HepG2 (cell line): ENCODE measurements around the gene SF3B2. TPM values are rescaled to one million over a fixed set of nuclear protein-coding genes. Genes with fewer than 3 reads are reported as not detected.

Source experiments
- polyA plus RNA-seq, 8 experiments: library from polyadenylated mRNA; depleted of rRNA in 3 of 8; stranded (reverse) in 7 of 8; unstranded in 1 of 8; fragments of >200 nt; fragmentation: Illumina TruSeq in 4 of 8; extraction: Trizol in 4 of 8; gene quantifications; 2 replicates each; pipeline versions ENCODE4 v1.2.1 to v1.2.3, GENCODE V29; 2011 to 2016; ENCODE audit warnings: low read depth in 4 of 8, missing spikeins in 1 of 8, mixed read lengths in 1 of 8; ENCODE audit not compliant: insufficient read depth in 1 of 8
- total RNA-seq, 5 experiments: library from RNA; depleted of rRNA; stranded (reverse); fragments of >200 nt; fragmentation: Illumina TruSeq; extraction: Trizol; gene quantifications; 2 replicates each; pipeline ENCODE4 v1.2.3, GENCODE V29; 2016; ENCODE audit warnings: low read depth in 1 of 5

SF3B2 gene
- total and polyA plus RNA-seq, 2 of the 13 experiments (the other 11 are each of a cell fraction or from before 2014, with no cell fraction given) = 70.4 to 153 TPM

Other genes with a start within 250 kb of the SF3B2 start
- 0.09 TPM in 1 of 2 replicates, not detected in the other for gene SNX32, start 218.4 kb upstream of the SF3B2 start, total RNA-seq (2016; rRNA removed; fragmentation: Illumina TruSeq; extraction: Trizol)
- gene SNX32, start 218.4 kb upstream of the SF3B2 start, polyA plus RNA-seq (2011; rRNA removed) = 0.29 and 0.34 TPM in 2 replicates
- gene CFL1, start 194.2 kb upstream of the SF3B2 start, total RNA-seq (2016; rRNA removed; fragmentation: Illumina TruSeq; extraction: Trizol) = 383 and 458 TPM in 2 replicates
- gene CFL1, start 194.2 kb upstream of the SF3B2 start, polyA plus RNA-seq (2011; rRNA removed) = 347 and 379 TPM in 2 replicates
- gene MUS81, start 191.9 kb upstream of the SF3B2 start, total RNA-seq (2016; rRNA removed; fragmentation: Illumina TruSeq; extraction: Trizol) = 13.2 and 25.6 TPM in 2 replicates
- 30.2 and 43.6 TPM in 2 replicates for gene MUS81, start 191.9 kb upstream of the SF3B2 start, polyA plus RNA-seq (2011; rRNA removed)
- gene EFEMP2, start 179.6 kb upstream of the SF3B2 start, total RNA-seq (2016; rRNA removed; fragmentation: Illumina TruSeq; extraction: Trizol) = 3.7 and 7.4 TPM in 2 replicates
- gene EFEMP2, start 179.6 kb upstream of the SF3B2 start, polyA plus RNA-seq (2011; rRNA removed) = 29.7 and 34.3 TPM in 2 replicates
- not detected in 2 replicates for gene CTSW, start 172.5 kb upstream of the SF3B2 start, total RNA-seq (2016; rRNA removed; fragmentation: Illumina TruSeq; extraction: Trizol)
- 0.09 TPM in 1 of 2 replicates, not detected in the other for gene CTSW, start 172.5 kb upstream of the SF3B2 start, polyA plus RNA-seq (2011; rRNA removed)
- 62.1 and 66.0 TPM in 2 replicates for gene FIBP, start 163.9 kb upstream of the SF3B2 start, total RNA-seq (2016; rRNA removed; fragmentation: Illumina TruSeq; extraction: Trizol)
- 42.9 and 55.3 TPM in 2 replicates for gene FIBP, start 163.9 kb upstream of the SF3B2 start, polyA plus RNA-seq (2011; rRNA removed)
- gene CCDC85B, start 161.7 kb upstream of the SF3B2 start, total RNA-seq (2016; rRNA removed; fragmentation: Illumina TruSeq; extraction: Trizol) = 15.7 and 19.5 TPM in 2 replicates
- 8.2 and 11.4 TPM in 2 replicates for gene CCDC85B, start 161.7 kb upstream of the SF3B2 start, polyA plus RNA-seq (2011; rRNA removed)
- gene FOSL1, start 152.0 kb upstream of the SF3B2 start, total RNA-seq (2016; rRNA removed; fragmentation: Illumina TruSeq; extraction: Trizol) = 3.1 and 4.0 TPM in 2 replicates
- 2.8 and 4.1 TPM in 2 replicates for gene FOSL1, start 152.0 kb upstream of the SF3B2 start, polyA plus RNA-seq (2011; rRNA removed)
- gene C11orf68, start 133.3 kb upstream of the SF3B2 start, total RNA-seq (2016; rRNA removed; fragmentation: Illumina TruSeq; extraction: Trizol) = 8.4 and 10.0 TPM in 2 replicates
- gene C11orf68, start 133.3 kb upstream of the SF3B2 start, polyA plus RNA-seq (2011; rRNA removed) = 28.3 and 37.2 TPM in 2 replicates
- 31.5 and 52.3 TPM in 2 replicates for gene DRAP1, start 132.9 kb upstream of the SF3B2 start, total RNA-seq (2016; rRNA removed; fragmentation: Illumina TruSeq; extraction: Trizol)
- 44.6 and 46.8 TPM in 2 replicates for gene DRAP1, start 132.9 kb upstream of the SF3B2 start, polyA plus RNA-seq (2011; rRNA removed)
- gene TSGA10IP, start 106.9 kb upstream of the SF3B2 start, total RNA-seq (2016; rRNA removed; fragmentation: Illumina TruSeq; extraction: Trizol) = not detected in 2 replicates
- 0.07 TPM in 1 of 2 replicates, not detected in the other for gene TSGA10IP, start 106.9 kb upstream of the SF3B2 start, polyA plus RNA-seq (2011; rRNA removed)
- 18.1 and 22.5 TPM in 2 replicates for gene SART1, start 90.6 kb upstream of the SF3B2 start, total RNA-seq (2016; rRNA removed; fragmentation: Illumina TruSeq; extraction: Trizol)
- gene SART1, start 90.6 kb upstream of the SF3B2 start, polyA plus RNA-seq (2011; rRNA removed) = 11.3 and 13.1 TPM in 2 replicates
- gene EIF1AD, start 50.2 kb upstream of the SF3B2 start, total RNA-seq (2016; rRNA removed; fragmentation: Illumina TruSeq; extraction: Trizol) = 30.8 and 45.9 TPM in 2 replicates
- gene EIF1AD, start 50.2 kb upstream of the SF3B2 start, polyA plus RNA-seq (2011; rRNA removed) = 18.2 and 24.0 TPM in 2 replicates
- 40.5 and 45.9 TPM in 2 replicates for gene BANF1, start 49.9 kb upstream of the SF3B2 start, total RNA-seq (2016; rRNA removed; fragmentation: Illumina TruSeq; extraction: Trizol)
- 75.9 and 86.5 TPM in 2 replicates for gene BANF1, start 49.9 kb upstream of the SF3B2 start, polyA plus RNA-seq (2011; rRNA removed)
- gene CST6, start 40.4 kb upstream of the SF3B2 start, total RNA-seq (2016; rRNA removed; fragmentation: Illumina TruSeq; extraction: Trizol) = not detected in 2 replicates
- gene CST6, start 40.4 kb upstream of the SF3B2 start, polyA plus RNA-seq (2011; rRNA removed) = not detected in 2 replicates
- gene CATSPER1, start 25.9 kb upstream of the SF3B2 start, total RNA-seq (2016; rRNA removed; fragmentation: Illumina TruSeq; extraction: Trizol) = not detected in 2 replicates
- gene CATSPER1, start 25.9 kb upstream of the SF3B2 start, polyA plus RNA-seq (2011; rRNA removed) = 0.04 and 0.17 TPM in 2 replicates
- not detected in 2 replicates for gene GAL3ST3, start 3.2 kb upstream of the SF3B2 start, total RNA-seq (2016; rRNA removed; fragmentation: Illumina TruSeq; extraction: Trizol)
- not detected in 2 replicates for gene GAL3ST3, start 3.2 kb upstream of the SF3B2 start, polyA plus RNA-seq (2011; rRNA removed)
- gene PACS1, start 17.9 kb downstream of the SF3B2 start, total RNA-seq (2016; rRNA removed; fragmentation: Illumina TruSeq; extraction: Trizol) = 7.6 and 12.2 TPM in 2 replicates
- gene PACS1, start 17.9 kb downstream of the SF3B2 start, polyA plus RNA-seq (2011; rRNA removed) = 8.6 and 11.9 TPM in 2 replicates
- 5.8 and 8.9 TPM in 2 replicates for gene KLC2, start 205.3 kb downstream of the SF3B2 start, total RNA-seq (2016; rRNA removed; fragmentation: Illumina TruSeq; extraction: Trizol)
- gene KLC2, start 205.3 kb downstream of the SF3B2 start, polyA plus RNA-seq (2011; rRNA removed) = 9.2 and 13.5 TPM in 2 replicates
- gene RAB1B, start 216.3 kb downstream of the SF3B2 start, total RNA-seq (2016; rRNA removed; fragmentation: Illumina TruSeq; extraction: Trizol) = 73.7 and 77.9 TPM in 2 replicates
- 87.9 and 97.8 TPM in 2 replicates for gene RAB1B, start 216.3 kb downstream of the SF3B2 start, polyA plus RNA-seq (2011; rRNA removed)
- gene CNIH2, start 225.8 kb downstream of the SF3B2 start, total RNA-seq (2016; rRNA removed; fragmentation: Illumina TruSeq; extraction: Trizol) = 0.18 and 0.60 TPM in 2 replicates
- gene CNIH2, start 225.8 kb downstream of the SF3B2 start, polyA plus RNA-seq (2011; rRNA removed) = 0.25 and 0.69 TPM in 2 replicates
- gene YIF1A, start 236.8 kb downstream of the SF3B2 start, total RNA-seq (2016; rRNA removed; fragmentation: Illumina TruSeq; extraction: Trizol) = 78.9 and 145 TPM in 2 replicates
- gene YIF1A, start 236.8 kb downstream of the SF3B2 start, polyA plus RNA-seq (2011; rRNA removed) = 133 and 166 TPM in 2 replicates
- 0.10 and 0.18 TPM in 2 replicates for gene TMEM151A, start 239.5 kb downstream of the SF3B2 start, total RNA-seq (2016; rRNA removed; fragmentation: Illumina TruSeq; extraction: Trizol)
- gene TMEM151A, start 239.5 kb downstream of the SF3B2 start, polyA plus RNA-seq (2011; rRNA removed) = 0.33 and 0.48 TPM in 2 replicates